HG02938 (cell line): Measurements from ENCODE around the gene KCNC4.

Source experiments
- ATAC-seq: cut with Tn5 transposase; IDR thresholded peaks from one replicate; pipeline ENCODE4 v1.9.1; 2021; ENCODE audit warnings: mild to moderate bottlenecking, moderate library complexity; ENCODE audit not compliant: unreplicated experiment

Gene KCNC4

DNA sequence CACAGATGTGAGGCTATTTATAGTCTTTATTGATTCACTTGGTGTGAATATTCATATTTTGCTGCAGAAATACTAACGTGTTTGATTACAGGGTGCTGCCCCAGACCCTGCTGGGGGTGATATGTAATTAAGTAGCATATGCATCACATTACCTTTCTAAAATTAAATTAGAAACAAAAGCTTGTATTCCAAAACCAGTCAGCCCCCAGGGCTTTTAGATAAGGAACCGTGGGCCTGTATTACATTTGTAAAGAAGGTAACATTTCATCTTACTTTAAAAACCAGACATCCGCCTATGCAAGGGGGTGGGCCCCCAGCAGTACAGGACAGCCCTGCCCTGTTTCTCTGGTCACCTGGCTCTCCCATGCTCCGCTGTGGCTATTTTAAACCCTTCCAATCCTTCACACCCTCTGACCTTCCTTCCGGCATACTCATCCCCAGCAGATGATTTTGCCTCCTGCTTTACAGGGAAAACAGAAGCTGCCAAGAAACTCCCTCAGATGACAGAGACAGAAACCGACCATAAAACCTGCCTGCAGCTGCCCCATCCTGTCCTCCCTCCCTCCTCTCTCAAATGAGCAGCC, 22.0 kb upstream of the KCNC4 start:
- ATAC-seq: no peak

DNA sequence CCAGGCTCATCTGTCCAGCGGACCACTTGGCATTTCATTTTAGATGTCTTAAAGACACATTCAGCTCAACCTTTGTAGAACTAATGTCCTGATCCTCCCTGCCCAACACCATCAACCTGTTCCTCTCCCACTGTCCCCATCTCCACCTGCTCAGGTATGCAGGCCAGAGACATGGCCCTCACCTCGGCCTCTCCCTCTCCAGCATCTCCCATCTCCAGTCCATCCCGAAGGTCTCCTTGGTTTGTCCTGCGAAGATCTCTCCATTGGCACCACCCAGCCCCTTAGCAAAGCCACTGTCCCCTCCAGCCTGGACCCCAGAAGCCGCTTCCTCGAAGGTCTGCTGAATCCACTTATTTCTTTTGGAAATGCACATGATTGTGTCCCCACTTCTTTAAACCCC, 20.9 kb upstream of the KCNC4 start:
- no peak for ATAC-seq

DNA sequence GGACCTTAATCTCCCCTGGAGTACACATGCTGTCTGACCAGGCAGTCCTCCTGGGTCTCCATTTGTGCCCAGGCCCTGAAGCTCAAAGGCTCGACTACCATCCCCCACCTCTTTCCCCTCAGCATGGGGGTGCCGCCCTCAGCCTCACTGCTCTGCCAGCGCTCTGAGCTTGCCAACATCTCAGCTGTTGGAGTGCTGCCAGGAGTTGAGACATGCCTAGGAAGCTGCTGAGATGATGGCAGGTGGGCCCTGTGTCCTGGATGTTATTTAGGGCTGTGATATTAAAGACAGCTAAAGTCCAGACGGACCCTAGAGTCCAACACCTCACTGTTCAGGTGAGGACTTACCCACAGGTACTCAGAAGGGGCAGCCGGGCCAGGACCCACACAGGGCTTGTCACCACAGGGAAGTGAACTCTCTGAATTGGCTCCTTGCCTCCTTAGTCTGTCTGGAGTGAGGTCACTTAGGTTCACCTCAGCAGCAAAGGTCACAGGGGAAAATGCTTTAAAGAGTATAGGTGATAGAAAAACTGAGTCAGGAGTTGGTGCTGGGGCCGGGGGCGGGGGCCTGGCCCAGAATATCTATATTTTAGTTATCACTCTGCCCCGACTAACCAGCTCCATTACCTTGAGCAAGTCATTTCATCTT, 19.7 kb upstream of the KCNC4 start:
- no peak for ATAC-seq

DNA sequence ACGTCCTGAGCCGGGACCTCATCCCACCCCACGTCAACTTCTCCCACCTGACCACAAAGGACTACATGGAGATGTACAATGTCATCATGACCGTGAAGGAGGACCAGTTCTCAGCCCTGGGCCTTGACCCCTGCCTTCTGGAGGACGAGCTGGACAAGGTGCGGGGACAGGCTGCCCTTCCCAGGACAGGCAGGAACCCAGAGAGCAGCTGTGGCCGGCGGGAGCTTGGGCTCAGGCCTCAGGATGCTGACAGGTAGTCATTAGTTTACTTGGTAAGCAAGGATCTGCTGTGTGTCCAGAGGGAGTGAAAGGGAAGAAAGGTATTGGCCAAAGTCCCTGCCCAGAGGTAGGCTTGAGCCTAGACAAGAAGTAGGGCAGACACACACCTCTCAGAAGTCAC, 17.6 kb upstream of the KCNC4 start:
- ATAC-seq: no peak

DNA sequence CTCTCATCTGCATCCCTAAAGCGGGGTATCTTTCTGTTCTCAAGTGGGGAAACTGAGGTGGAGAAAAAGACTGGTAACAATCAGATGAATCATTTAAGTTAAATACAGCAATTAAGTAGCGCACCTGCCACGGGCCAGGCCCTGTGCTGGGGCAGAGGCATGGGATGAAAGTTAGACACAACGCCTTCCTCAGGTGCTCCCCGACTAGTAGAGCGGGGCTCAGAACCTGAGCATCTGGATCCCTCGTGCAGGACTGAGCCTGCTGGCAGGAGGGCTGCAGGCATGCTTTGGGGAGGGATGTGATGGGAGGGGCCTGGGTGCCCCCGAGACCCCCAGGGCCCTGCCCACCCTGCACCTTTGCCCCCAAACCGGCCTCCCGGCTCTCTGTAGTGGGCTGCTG, 14.9 kb upstream of the KCNC4 start:
- ATAC-seq: no peak

DNA sequence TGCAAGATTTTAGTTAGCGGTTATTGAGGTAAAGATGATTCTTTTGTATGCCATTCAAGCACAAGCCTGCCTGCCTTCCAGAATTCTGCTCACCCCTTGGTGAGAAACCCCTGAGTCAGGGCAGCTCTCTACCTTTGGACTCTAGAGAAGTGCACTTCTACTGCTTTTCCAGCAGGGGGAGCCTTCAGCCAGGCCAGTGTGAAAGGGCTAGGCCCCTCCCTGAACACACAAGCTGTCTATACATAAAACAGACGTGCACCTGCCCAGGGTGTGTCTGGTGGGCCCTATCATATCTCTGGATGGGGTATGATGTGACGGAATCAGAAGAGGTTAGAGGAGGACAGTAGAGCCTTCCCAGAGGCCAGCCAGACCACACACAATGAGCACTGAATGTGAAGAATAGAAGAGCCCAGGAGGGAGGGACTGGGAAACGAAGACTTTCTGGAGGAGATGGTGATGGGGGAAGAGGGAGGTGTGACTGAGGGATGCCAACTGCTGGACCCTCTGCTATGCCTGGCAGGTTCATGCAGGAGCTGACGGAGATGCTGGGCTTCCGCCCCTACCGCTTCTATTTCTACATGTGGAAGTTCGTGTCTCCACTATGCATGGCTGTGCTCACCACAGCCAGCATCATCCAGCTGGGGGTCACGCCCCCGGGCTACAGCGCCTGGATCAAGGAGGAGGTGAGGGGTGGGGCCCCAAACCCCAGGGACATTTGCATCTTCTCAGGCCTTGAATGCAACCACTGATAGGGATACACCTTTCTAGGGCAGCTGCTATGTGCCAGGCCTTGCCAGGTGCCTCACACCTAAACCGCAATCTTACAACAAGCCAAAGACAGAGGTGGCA, 13.0 kb upstream of the KCNC4 start:
- no peak for ATAC-seq

DNA sequence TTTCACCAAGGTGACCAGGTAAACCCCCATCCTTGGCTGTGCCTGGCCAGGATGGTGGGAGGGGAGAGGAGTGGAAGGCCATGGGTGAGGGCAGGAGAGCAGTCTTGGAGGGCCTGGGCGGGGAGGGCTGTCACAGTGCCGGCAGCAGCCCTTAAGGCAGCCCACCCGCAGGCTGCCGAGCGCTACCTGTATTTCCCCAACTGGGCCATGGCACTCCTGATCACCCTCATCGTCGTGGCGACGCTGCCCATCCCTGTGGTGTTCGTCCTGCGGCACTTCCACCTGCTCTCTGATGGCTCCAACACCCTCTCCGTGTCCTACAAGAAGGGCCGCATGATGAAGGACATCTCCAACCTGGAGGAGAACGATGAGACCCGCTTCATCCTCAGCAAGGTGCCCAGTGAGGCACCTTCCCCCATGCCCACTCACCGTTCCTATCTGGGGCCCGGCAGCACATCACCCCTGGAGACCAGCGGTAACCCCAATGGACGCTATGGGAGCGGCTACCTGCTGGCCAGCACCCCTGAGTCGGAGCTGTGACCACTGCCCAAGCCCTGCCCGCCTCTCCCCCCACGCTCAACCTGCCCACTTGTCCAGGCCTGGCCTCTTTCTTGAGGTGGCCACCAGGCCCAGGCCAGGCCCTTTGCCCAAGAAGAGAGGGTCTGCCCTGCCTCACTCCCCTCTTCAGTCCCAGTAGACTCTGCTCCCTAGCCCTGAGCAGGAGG, 12.0 kb upstream of the KCNC4 start:
- no peak for ATAC-seq

DNA sequence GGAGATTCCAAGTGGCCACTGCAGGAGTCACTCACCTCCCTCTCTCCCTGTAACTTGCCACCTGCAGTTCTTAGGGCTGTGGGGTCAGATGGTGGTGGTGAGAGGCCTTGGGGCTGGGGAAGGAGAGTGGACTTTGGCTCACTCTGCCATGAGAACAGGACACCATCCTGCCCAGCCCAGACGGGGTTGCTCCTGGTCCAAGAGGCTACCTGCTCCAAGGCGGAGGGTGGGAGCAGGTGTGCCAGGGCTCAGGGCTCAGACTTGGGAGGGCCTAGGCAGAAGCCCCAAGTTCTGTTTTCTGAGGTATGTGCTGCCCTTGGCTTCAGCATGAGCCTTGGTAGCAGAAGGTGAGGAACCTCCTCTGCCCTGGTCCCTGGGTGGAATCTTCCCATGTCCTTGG, 11.4 kb upstream of the KCNC4 start:
- no peak for ATAC-seq

DNA sequence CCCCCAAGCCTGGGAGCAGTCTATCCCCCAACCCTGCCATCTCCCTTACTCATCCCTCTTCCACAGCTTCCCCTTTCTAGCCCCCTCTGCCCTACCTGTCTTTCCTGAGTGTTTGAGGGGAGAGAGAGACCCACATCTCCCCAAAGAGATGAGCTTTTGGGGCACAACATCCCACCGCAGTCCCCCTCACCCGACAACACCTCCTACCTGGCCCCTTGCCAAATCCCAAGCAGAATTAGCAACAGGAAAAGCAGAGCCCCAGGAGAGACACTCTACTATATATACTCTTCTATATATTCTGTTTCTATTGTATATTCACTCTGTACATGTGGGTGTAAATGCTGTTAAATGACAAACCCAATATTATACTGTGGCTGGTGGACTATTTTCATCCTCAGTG, 9.9 kb upstream of the KCNC4 start:
- no peak for ATAC-seq

DNA sequence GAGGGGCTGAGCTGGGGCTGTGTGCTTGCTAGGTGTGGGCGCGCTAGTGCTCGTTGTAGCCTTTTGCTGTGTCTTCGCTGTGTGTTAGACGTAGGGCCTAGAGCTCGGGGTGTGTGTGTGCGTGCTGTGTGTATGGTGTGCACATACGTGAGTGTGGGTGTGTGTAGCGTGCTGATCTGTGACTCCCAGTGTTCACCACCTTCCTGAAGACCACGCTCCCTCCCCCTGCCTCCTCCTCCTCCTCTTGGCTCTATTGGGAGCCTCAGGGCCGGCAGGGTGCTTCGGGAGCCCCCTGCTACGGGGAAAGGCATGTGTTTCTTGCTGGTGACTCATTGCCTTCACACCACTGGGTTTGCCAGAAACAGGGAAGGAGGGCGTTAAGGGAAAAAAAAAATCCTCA, 9.4 kb upstream of the KCNC4 start:
- ATAC-seq: no peak

DNA sequence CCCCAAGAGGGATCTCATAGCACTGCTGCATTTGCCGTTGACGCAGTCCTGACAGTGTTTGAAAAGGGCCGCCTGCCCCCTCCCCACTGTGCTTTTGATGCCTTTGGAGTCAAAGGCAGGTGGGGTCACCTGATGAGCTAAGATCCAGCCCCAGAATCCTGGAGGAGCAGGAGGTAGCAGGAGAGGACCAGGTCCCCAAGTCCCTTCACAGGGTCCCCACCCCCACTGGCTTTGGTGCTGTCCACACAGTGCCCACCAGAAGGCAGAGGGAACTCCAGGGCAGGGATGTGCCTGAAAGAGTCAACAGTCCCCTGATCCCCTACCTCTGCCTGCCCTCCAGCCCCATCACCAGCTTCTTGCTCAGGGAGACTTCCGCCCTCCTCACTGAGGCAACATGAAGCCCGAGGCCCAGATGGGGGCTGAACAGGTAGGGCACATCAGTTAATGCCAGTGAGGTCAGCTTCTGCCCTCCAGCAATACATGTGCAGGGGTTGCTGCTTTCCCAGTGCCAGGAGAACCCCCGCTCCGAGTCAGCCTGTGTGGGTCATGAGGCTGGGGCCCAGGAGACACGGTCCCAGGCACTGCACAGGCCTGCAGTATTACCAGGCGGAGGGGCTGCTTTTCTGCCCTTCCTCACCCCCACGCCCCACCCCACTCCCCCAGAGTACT, 8.8 kb upstream of the KCNC4 start:
- no peak for ATAC-seq

DNA sequence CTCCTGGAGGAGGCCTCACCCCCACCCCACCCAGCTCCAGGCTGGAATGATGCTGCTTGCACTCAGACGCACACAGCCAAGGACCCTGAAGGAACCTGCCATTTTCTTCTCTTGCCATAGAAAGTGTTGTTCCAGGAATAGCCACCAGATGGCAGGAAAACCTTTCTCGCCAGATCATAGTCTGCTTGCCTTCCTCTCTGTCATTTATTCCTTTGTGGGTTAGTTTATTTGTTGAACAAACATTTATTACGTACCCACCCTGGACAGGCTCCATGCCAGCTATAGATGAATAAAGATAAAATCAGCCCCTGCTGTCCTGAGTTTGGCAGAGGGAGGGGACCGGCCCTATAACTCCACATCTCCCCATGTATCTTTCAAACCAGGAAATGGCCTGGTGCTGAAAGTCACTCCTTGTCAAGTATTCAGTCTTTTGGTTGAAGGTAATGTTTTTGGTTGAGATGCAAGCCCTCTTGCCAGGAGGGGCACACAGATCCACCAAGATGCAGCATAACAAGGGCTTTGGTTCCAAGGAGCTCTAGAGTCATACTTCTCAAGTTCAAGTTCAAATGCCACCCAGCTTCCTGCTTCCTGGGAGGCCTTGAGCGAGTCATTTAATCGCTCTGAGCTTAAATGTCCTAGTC, 7.0 kb upstream of the KCNC4 start:
- ATAC-seq: no peak

DNA sequence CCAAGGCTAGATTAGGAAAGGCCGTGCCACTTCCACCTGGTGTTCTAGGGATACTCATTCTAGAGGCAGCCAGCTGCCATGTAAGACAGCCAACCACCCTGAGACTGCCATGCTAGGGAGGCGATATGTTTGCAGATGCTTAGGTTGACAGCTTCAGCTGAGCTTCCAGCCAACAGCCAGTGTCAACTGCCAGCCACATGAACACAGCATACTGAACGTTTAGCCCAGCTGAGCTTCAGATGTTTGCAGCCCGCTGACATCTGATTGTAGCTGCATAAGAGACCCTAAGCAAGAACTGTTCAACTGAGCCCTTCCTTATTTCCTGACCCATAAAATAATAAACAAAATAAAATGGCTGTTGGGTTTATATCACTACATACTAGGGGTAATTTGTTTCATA, 5.0 kb upstream of the KCNC4 start:
- ATAC-seq: no peak

DNA sequence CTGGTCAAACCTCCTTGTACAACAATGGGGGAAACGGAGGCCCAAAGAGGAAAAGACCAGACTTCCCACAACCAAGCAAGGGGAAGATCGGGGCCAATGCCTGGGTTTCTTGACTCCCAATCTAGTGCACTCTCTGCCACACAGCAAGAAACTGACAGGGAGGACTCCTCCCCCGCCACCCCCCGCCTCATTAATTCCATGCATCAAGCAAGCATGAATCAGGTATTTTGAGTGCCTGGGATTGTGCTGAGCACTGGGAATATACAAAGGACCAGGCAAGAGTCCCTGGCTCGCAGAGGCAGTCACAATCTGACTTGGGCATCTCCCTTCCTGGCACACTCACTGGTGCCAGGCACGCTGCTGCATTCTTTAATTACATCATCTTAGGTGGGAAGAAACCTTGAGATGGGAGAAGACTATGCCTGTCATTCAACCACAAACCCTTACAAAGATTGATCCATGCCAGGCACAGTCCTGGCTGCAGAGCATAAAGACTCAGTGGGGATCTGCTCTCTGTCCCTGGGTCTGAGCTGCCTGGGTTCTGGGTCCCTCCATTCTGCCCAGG, 4.4 kb upstream of the KCNC4 start:
- no peak for ATAC-seq

DNA sequence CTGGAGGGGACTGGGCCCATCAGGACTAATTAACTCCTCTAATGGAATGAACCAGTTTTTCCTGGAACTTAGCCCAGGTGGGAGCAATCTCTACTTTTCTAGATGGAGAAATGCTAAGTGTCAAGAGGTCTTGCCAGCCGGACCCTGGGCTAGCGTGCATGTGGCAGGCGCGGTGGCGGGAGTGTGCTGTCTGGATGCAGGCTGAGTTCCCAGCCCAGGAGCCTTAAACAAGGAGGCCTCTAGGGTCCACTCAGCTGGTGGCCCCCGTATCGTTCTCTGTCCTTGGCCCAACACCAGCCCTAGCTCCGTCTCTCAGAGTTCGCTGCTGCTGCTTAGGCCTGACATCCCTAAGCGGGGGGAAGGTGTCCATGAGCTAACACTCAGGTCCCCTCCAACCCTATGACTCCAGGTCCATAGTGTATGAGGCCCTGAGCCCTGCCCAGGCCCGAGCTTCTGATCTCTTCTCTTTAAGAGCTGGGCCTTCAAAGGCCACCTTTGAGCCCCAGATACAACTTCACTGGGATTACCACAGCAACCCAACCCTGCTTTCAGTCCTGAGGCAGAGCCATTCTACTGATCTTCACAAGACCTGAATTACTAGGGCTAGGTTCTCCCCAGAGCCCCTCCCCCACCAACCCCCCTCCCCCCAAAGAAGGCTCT, 3.7 kb upstream of the KCNC4 start:
- ATAC-seq: no peak

DNA sequence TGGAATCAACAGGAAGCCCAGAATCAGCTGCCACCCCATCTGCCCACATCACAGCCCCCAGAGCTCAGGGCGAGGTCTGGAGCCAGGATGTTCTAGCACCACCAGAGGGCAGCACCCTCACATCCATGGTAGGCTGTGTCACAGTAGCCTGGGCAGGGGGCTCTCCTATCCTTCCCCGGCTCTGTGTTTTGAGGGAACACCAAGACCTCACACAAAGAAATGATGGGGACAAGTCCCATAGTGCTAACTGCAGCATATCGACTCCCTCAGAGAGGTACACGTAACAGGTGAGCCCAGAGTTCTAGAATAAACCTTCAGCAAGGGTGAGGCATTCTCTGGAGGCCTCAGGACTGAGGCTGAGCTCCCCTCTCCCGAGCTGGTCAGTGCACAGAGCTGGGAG, 2.3 kb upstream of the KCNC4 start:
- no peak for ATAC-seq

DNA sequence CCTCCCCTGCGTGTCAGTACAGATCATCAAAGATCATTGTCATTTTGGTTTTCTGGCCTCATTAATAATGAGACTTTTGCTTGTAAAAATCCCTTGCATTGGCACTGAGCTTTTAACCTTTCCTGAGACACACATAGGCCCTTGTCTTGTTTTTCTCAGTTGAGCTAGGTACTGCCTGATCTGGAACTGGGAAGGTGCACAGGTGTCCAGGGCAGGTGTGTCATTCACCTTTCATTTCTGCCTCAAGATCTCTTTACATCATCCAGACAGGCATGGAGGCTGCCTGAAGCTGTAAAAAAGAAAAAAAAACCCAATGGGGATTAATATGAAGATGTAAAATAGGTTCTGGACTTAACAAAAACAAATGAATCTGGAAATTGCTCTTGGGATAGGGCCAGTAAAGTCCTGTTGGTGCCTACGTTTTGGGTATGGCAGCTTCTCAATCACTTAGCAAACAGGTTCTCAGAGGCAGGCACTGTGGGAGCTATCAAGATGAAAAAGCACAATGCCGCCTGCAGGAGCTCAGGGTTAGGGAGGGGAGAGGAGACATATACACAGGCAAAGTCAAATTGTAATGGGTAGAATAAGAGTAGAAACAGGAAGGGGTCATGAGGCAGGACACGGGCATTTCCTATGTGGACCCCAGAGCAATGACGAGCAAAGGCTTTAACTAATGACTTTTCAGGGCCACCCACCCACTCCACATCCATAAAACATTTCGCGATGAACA, 1.0 kb upstream of the KCNC4 start:
- no peak for ATAC-seq

DNA sequence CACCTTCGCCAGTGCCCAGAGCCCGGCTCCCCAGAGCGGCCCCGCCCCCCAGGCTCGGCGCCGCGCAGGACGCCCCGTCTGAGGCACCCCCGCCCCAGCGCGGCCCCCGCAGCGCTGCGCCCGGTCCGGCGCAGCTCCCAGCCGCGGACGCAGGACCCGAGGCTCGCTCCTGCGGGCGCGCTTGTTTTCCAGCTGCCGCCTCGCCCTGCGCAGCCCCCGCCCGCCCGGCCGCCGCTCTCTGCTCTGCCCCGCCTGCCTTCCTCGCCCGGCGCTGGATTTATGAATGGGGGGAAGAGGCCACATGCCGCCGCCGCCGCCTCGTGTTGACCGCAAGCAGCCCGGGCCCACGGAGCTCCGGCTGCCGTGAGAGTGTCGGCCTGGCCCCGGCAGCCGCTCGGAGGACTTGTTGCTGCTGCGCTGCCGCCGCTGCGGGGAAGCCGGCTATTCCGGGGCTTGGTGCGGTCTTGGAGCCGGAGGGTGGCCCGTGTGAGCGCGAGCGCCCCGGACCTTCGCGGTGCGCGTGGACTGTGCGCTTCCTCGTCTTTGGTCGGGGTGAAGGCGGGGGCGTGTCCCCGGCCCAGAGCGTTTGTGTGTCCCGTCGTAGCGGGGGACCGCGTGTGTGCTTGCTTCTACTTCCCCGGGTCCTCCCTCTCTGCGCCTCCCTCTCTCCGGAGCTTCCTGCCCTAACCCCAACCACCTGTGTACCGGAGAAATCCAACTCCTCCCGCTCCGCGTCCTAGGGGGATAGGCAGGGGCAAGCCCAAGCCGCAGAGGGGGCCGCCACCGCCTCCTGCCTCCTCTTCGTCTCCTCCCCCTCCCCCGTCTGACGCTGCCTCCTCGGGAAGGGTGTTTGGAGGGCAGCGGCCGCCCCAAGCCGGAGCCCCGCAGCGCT, 736 bp downstream of the KCNC4 start:
- ATAC-seq: no peak
